CD4-positive, CD25-positive, alpha-beta regulatory T cell (primary cell): ENCODE measurements around the gene FBXO7. TPM values are rescaled to one million over a fixed set of nuclear protein-coding genes. Genes with fewer than 3 reads are reported as not detected.
A peak's percentile ranks its signal among the peaks of the same experiment; 100 is the strongest.

ENCODE experiments used
- ATAC-seq, 2 donors: fragments of 150-1000 bp; cut with Tn5 transposase; one replicate each; pipeline ENCODE4 v1.10.0; 2021; ENCODE audit warnings: low read depth in 2 of 2, moderate number of reproducible peaks in 2 of 2, moderate library complexity in 1 of 2
- DNase-seq, 3 donors: peaks; one replicate each; pipeline versions ENCODE4 v3.0.0 to v3.0.0-alpha.2; 2012 to 2022; ENCODE audit warnings: mixed read lengths in 1 of 3
- H3K27ac ChIP-seq: one replicate; pipeline ENCODE4 v1.7.0; 2013; ENCODE audit warnings: mild to moderate bottlenecking, low read length; ENCODE audit not compliant: insufficient read depth, poor library complexity, severe bottlenecking
- H3K27me3 ChIP-seq: one replicate; pipeline ENCODE4 v1.7.0; 2013; ENCODE audit warnings: low read length; ENCODE audit not compliant: control insufficient read depth, insufficient read depth
- H3K36me3 ChIP-seq: one replicate; pipeline ENCODE4 v1.7.0; 2013; ENCODE audit warnings: mild to moderate bottlenecking, low read length, moderate library complexity; ENCODE audit not compliant: control insufficient read depth, insufficient read depth
- H3K4me1 ChIP-seq: 2 replicates; pipeline ENCODE4 v1.7.0; 2013; ENCODE audit warnings: mild to moderate bottlenecking, low read length; ENCODE audit not compliant: insufficient read depth, control insufficient read depth, poor library complexity, severe bottlenecking
- H3K4me3 ChIP-seq: one replicate; pipeline ENCODE4 v1.7.0; 2013; ENCODE audit warnings: low read depth, mild to moderate bottlenecking, low read length, moderate library complexity
- H3K9me3 ChIP-seq, 2 experiments: 1 replicate in 1 of 2; 2 replicates in 1 of 2; pipeline ENCODE4 v1.7.0; 2013; ENCODE audit warnings: low read length in 2 of 2, mild to moderate bottlenecking in 1 of 2, moderate library complexity in 1 of 2; ENCODE audit not compliant: control insufficient read depth in 2 of 2
- H3K27ac Mint-ChIP-seq, 3 donors: one replicate each; pipeline ENCODE4 v1.8.0; 2020 to 2022; ENCODE audit warnings: mild to moderate bottlenecking in 3 of 3, mixed read lengths in 3 of 3, moderate library complexity in 2 of 3
- H3K27me3 Mint-ChIP-seq: one replicate; pipeline ENCODE4 v1.8.0; 2022; ENCODE audit warnings: mild to moderate bottlenecking, mixed read lengths
- H3K36me3 Mint-ChIP-seq: one replicate; pipeline ENCODE4 v1.8.0; 2020; ENCODE audit warnings: mixed read lengths
- H3K4me1 Mint-ChIP-seq, 4 donors: one replicate each; pipeline ENCODE4 v1.8.0; 2020 to 2022; ENCODE audit warnings: mixed read lengths in 4 of 4, mild to moderate bottlenecking in 1 of 4
- H3K4me3 Mint-ChIP-seq, 4 donors: one replicate each; pipeline ENCODE4 v1.8.0; 2020 to 2022; ENCODE audit warnings: mild to moderate bottlenecking in 4 of 4, mixed read lengths in 4 of 4, moderate library complexity in 3 of 4
- H3K9me3 Mint-ChIP-seq, 7 donors: one replicate each; pipeline ENCODE4 v1.8.0; 2020 to 2022; ENCODE audit warnings: mixed read lengths in 7 of 7, mild to moderate bottlenecking in 3 of 7, moderate library complexity in 2 of 7
- polyA plus RNA-seq, 4 donors: library from polyadenylated mRNA; unstranded; fragments of 300-500 nt; fragmentation: Illumina TruSeq; gene quantifications; one replicate each; pipeline ENCODE4 v1.2.3, GENCODE V29; 2021
- total RNA-seq: library from RNA; stranded (reverse); gene quantifications from one replicate; pipeline ENCODE4 v1.2.3, GENCODE V29; 2022

FBXO7 gene
- total and polyA plus RNA-seq, 5 donors from 2014 or later, result 133 to 180 (median 157) TPM

DNA sequence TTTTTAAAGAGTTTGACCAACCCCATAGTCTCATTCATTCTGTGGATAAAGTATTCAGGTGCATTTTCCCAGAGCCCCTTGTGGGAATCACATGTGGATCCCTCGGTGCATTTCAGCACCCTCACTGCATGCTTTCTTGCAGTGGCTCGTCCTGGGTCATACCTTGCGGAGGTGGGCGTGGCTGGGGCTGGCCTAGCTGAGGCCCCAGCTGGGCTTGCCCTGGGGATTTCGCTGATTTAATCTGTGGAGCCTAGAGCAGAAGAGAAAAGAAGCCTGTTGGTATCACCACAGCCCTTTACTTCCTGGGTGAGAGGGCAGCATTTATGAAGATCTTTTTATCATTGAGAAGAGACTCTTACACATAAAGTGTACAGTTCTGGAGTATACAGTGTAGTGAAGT is 53.1 kb downstream of the FBXO7 start:
- Histone ChIP-seq H3K27ac (no peak overlapping the region), H3K9me3 (no peaks in the 10 kb centered on the region), H3K4me1 (peaks cover 4% of the 10 kb centered on the region), H3K4me3 (no peak overlapping the region), H3K36me3 (no peaks in the 10 kb centered on the region), H3K27me3 (no peaks in the 10 kb centered on the region)
- ATAC-seq (no peak), DNase-seq (no peak)
- no peaks in the 10 kb centered on the region for H3K36me3 Mint-ChIP-seq
- H3K4me3 Mint-ChIP-seq, result no peak overlapping the region
- H3K27me3 Mint-ChIP-seq, result peaks cover 4% of the 10 kb centered on the region
- H3K4me1 Mint-ChIP-seq, result no peaks in the 10 kb centered on the region
- H3K27ac Mint-ChIP-seq, result no peak overlapping the region
- peaks cover 0 to 1% (median 0%) of the 10 kb centered on the region in 7 donors for H3K9me3 Mint-ChIP-seq

DNA sequence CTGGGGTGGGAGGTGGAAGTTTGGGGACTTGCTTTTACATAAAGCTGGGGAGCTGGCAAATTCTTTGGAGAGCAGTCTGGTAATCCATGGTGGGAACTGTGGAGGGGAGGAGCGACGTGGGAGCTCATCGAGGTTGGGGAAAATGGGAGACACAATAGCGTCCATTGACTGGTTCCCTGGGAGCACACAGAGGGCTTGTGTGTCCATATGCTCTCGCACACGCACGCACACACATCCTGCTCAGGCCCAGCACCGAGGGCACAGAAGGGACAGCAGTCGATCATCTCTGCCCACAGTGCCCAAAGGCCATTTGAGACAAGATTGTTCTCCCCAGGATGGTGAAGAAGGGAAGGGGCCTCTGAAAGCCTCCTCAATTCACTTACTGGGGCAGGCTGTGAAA is 53.7 kb downstream of the FBXO7 start:
- Histone ChIP-seq H3K9me3 (no peaks in the 10 kb centered on the region), H3K4me1 (peaks cover 4% of the 10 kb centered on the region), H3K27ac (no peak overlapping the region), H3K36me3 (no peaks in the 10 kb centered on the region), H3K4me3 (no peak overlapping the region), H3K27me3 (no peaks in the 10 kb centered on the region)
- H3K9me3 Mint-ChIP-seq, result peaks cover 0 to 1% (median 0%) of the 10 kb centered on the region in 7 donors
- ATAC-seq, result no peak
- no peak for DNase-seq
- H3K4me3 Mint-ChIP-seq, result no peak overlapping the region
- H3K27ac Mint-ChIP-seq, result no peak overlapping the region
- H3K36me3 Mint-ChIP-seq, result no peaks in the 10 kb centered on the region
- peaks cover 4% of the 10 kb centered on the region for H3K27me3 Mint-ChIP-seq
- H3K4me1 Mint-ChIP-seq, result no peaks in the 10 kb centered on the region

DNA sequence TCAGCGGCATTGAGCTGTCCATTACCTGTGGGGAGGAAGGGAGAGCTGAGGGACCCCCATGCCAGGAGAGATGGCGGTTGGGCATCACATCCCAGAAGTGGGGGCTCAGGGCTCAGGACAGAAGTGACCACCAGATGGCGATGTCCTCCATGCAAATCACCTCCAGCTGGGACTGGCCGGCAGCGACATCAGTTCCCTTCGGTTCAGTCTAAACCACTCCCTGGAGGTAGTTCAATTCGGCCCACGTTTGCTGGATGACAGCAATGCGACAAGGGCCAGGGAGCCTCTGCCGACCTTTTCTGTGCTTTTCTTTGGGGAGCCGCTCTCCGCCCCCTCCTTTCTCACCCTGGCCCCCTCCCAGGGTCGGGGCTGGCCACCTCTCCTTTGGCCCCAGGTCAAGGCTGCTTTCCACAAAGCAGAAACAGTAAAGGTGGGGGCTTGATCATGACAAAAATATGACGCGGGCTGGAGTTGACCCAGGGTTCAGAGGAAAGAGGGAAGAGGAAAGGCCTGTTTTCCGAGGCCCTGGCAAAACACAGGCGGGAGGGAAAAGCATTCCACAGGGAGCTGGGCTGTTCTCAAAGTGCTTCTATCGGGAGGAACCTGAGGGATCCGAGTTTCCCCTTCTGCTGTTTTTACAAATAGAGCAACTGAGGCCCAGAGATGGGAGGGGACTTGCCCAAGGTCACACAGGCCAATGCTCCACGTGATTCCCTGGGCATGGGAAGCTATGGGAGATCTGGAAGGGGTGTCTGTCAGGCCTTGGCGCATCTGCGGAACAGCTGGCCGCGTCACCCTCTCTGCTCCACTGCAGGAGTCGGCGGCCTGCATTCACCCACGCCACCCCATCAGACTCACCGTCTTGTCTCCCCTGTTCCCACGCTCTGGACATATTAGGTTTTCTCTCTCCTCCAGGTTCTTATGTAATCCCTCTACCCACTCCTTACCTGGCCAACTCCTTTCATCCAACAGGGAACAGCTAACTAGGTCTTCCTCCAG is 54.7 kb downstream of the FBXO7 start:
- ATAC-seq (peak in 1 of 2 donors; percentile 44), DNase-seq (peak; percentile 28 to 69 (median 45))
- H3K36me3 ChIP-seq, result no peaks in the 10 kb centered on the region
- Mint-ChIP-seq H3K9me3 (peaks cover 0 to 1% (median 0%) of the 10 kb centered on the region in 7 donors), H3K4me1 (no peaks in the 10 kb centered on the region), H3K27ac (peak overlapping the region in 1 of 3 donors; percentile 18), H3K4me3 (no peak overlapping the region), H3K36me3 (no peaks in the 10 kb centered on the region), H3K27me3 (peaks cover 4% of the 10 kb centered on the region)
- no peaks in the 10 kb centered on the region for H3K9me3 ChIP-seq
- H3K4me3 ChIP-seq, result no peak overlapping the region
- H3K27ac ChIP-seq, result no peak overlapping the region
- no peaks in the 10 kb centered on the region for H3K27me3 ChIP-seq
- peaks cover 4% of the 10 kb centered on the region for H3K4me1 ChIP-seq

DNA sequence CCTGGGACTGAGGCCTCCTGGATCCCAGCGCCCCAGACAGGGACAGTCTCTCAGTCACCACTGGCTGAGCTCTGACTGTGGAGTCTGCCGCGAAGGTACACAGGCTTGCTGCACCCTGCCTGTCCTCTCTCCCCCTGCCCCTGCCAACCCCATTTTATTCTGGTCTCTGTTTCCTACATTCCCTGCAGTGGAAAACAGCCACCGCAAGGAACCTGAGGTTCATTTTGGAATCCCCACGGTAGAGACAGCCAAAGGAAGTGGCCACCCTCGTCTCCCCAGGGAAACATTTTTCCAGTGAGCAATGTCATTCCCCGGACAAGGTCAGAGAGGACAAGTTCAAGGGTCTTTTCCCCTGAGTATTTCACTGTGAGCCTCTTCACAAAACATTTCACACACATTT is 56.6 kb downstream of the FBXO7 start:
- DNase-seq (no peak), ATAC-seq (no peak)
- no peak overlapping the region for H3K4me3 ChIP-seq
- peaks cover 0 to 1% (median 0%) of the 10 kb centered on the region in 7 donors for H3K9me3 Mint-ChIP-seq
- H3K27ac Mint-ChIP-seq, result no peak overlapping the region
- peaks cover 4% of the 10 kb centered on the region for H3K4me1 ChIP-seq
- no peak overlapping the region for H3K4me3 Mint-ChIP-seq
- no peaks in the 10 kb centered on the region for H3K9me3 ChIP-seq
- no peaks in the 10 kb centered on the region for H3K36me3 ChIP-seq
- H3K4me1 Mint-ChIP-seq, result no peaks in the 10 kb centered on the region
- H3K27ac ChIP-seq, result no peak overlapping the region
- H3K36me3 Mint-ChIP-seq, result no peaks in the 10 kb centered on the region
- peaks cover 4% of the 10 kb centered on the region for H3K27me3 Mint-ChIP-seq
- H3K27me3 ChIP-seq, result no peaks in the 10 kb centered on the region

DNA sequence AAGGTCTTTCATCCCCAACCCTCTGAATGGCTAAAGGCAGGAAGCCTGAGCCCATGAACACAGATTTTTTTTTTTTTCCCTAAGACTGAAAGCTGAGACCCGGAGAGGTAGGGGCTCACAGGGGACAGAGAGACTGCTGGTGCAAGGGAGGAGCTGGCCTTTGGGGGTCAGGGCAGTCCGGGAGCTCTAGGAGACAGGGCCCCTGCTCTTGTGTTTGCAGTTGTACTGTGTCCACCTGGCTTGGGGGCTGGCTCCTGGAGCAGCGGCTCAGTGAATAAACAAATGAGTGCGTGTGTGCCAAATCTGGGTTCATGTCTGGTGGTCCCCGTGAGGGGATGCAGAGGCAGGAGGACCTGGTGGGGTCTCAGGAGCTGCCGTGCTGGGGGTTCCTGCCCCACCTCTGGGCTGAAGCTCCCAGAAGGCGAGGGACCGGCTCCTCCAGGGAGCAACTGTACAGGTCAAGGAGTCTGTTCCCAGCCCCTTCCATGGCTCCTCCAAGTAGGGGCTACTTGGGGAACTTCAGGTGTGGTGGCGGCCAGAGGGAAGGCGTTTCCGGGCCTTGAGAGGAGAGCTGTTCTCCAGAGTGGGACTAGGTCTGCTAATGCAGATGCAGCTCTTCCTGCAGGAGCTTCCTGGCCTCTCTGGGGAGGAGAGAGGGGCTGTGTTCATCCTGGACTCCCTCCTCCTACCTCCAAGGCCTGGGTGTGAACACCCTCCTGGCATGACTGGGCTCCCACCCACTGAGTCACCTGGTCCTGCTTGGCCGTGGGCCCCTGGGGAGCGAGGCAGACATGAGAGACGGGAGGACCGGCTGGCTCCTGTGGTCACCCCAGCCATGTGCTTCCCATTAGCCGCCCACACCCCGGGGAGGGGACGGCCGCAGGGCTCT is 57.6 kb downstream of the FBXO7 start:
- Mint-ChIP-seq H3K4me3 (no peak overlapping the region), H3K9me3 (peaks cover 0 to 1% (median 0%) of the 10 kb centered on the region in 7 donors), H3K36me3 (no peaks in the 10 kb centered on the region), H3K4me1 (no peaks in the 10 kb centered on the region), H3K27me3 (peaks cover 4% of the 10 kb centered on the region), H3K27ac (no peak overlapping the region)
- no peak for DNase-seq
- ATAC-seq, result no peak
- Histone ChIP-seq H3K27ac (no peak overlapping the region), H3K4me1 (peaks cover 4% of the 10 kb centered on the region), H3K4me3 (no peak overlapping the region), H3K36me3 (no peaks in the 10 kb centered on the region), H3K27me3 (no peaks in the 10 kb centered on the region), H3K9me3 (no peaks in the 10 kb centered on the region)

DNA sequence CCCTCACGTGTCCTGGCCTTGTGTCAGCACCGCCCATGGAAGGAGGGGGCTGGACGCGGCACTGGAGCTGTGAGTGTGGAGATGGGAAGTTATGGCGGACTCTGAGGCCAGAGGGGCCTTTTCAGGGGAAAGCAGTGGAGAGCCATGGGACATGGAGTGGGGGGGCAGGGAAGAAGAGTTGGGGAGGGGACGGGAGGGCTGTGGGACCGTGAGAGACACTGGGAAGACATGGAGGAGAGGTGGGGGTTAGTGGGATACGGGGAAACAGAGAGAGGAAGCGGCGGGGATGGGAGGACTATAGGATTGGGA is 58.2 kb downstream of the FBXO7 start:
- no peak for ATAC-seq
- no peaks in the 10 kb centered on the region for H3K27me3 ChIP-seq
- H3K4me1 Mint-ChIP-seq, result no peaks in the 10 kb centered on the region

DNA sequence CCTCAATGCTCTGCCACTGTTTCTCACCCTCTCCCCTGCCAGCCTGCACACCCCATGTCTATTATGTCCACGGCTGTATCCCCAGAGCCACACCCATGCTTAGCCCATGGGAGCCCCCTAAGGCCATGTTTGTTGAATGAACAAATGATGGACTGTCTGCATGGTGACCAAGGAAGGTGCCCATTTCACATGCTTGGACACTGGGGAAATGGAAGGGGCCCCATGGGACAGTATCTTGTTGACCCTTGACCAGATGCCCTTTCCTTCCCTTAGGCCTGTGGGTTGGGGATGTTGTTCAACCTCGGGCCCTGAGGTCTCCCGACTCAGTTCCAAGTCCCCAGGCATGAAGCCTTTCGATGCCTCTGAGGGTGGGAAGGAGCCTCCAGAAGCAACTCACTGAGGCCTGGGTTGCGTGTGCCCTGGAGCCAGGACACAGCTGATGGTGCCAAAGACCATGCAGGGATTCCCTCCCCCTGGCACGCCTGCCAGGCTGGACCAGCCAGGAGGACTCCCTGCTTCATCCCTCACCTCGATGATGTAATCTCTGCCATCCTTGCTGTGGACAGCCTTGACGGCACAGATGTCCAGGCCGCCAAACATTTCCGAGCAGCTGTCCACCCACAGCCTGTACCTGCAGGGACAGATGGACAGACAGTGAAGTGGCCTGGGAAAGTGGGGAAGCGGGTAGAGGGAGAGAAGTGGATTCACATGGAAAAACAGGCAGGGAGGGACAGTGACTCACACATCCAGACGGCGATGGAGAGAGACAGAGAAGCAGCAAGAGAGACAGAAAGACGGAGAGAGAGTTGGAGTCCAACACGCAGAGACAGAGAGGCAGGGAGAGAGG is 58.9 kb downstream of the FBXO7 start:
- Mint-ChIP-seq H3K9me3 (no peaks in the 10 kb centered on the region), H3K27ac (no peak overlapping the region), H3K4me3 (no peak overlapping the region), H3K36me3 (no peaks in the 10 kb centered on the region), H3K4me1 (no peaks in the 10 kb centered on the region), H3K27me3 (peaks cover 4% of the 10 kb centered on the region)
- Histone ChIP-seq H3K9me3 (no peaks in the 10 kb centered on the region), H3K27ac (no peak overlapping the region), H3K36me3 (no peaks in the 10 kb centered on the region), H3K27me3 (no peaks in the 10 kb centered on the region), H3K4me1 (peaks cover 4% of the 10 kb centered on the region), H3K4me3 (no peak overlapping the region)
- DNase-seq, result no peak
- no peak for ATAC-seq

More for the DNA sequence above, 58.2 kb downstream of the FBXO7 start:
- H3K36me3 Mint-ChIP-seq, result no peaks in the 10 kb centered on the region
- no peaks in the 10 kb centered on the region for H3K9me3 Mint-ChIP-seq
- no peaks in the 10 kb centered on the region for H3K9me3 ChIP-seq
- H3K27ac ChIP-seq, result no peak overlapping the region
- peaks cover 4% of the 10 kb centered on the region for H3K27me3 Mint-ChIP-seq
- H3K27ac Mint-ChIP-seq, result no peak overlapping the region
- H3K4me1 ChIP-seq, result peaks cover 4% of the 10 kb centered on the region
- no peak for DNase-seq
- H3K4me3 Mint-ChIP-seq, result peak overlapping the region in 1 of 4 donors; percentile 58
- H3K36me3 ChIP-seq, result no peaks in the 10 kb centered on the region
- no peak overlapping the region for H3K4me3 ChIP-seq
